Breast epithelium (tissue), 4 donors: ENCODE results near the gene AVPI1. TPM values are rescaled to one million over a fixed set of nuclear protein-coding genes. Genes with fewer than 3 reads are reported as not detected.
A peak's percentile ranks its signal among the peaks of the same experiment; 100 is the strongest.

Experiments used
- DNase-seq, 2 donors: peaks; one replicate each; pipeline ENCODE4 v3.0.0-alpha.2; 2019; ENCODE audit warnings: low spot score in 2 of 2
- H3K27ac ChIP-seq, 2 donors: fragments of 200-600 bp; sonication (generic) in 1 of 2; one replicate each; pipeline ENCODE4 v1.5.1; 2016 to 2019; ENCODE audit warnings: mild to moderate bottlenecking in 1 of 2
- H3K27me3 ChIP-seq, 2 donors: fragments of 200-600 bp; sonication (generic) in 1 of 2; one replicate each; pipeline versions ENCODE4 v1.5.1 to v1.6.0; 2017 to 2019; ENCODE audit warnings: control low read depth in 1 of 2, mild to moderate bottlenecking in 1 of 2
- H3K36me3 ChIP-seq: fragments of 200-600 bp; one replicate; pipeline ENCODE4 v1.5.1; 2019
- H3K4me1 ChIP-seq, 2 donors: fragments of 200-600 bp; sonication (generic); one replicate each; pipeline ENCODE4 v1.5.1; 2016 to 2019; ENCODE audit warnings: control low read depth in 1 of 2
- H3K4me3 ChIP-seq, 3 donors: fragments of 200-600 bp; sonication (generic); 1 replicate in 2 of 3; 2 replicates in 1 of 3; pipeline ENCODE4 v1.5.1; 2016 to 2019; ENCODE audit warnings: mild to moderate bottlenecking in 3 of 3, moderate library complexity in 2 of 3
- H3K9me3 ChIP-seq, 2 donors: fragments of 200-600 bp; sonication (generic) in 1 of 2; one replicate each; pipeline ENCODE4 v1.5.1; 2016 to 2019; ENCODE audit warnings: control low read depth in 1 of 2
- POLR2A ChIP-seq: fragments of 450-650 bp; IDR thresholded peaks from one replicate; pipeline ENCODE4 v1.6.1; 2016; ENCODE audit warnings: antibody characterized with exemption, mild to moderate bottlenecking, moderate library complexity
- POLR2AphosphoS5 ChIP-seq, 3 donors: sonication (generic); formaldehyde crosslinking; IDR thresholded peaks; one replicate each; pipeline ENCODE4 v1.6.1; 2017; ENCODE audit warnings: antibody characterized with exemption in 3 of 3
- intact Hi-C: fragments of 100-400 bp; cut with DNase I; formaldehyde crosslinking; loops from one replicate; pipeline ENCODE4 v1.15.1; 2023; ENCODE audit warnings: low total_unique reads
- total RNA-seq, 3 donors: library from RNA; depleted of rRNA; stranded (reverse); fragments of >200 nt; gene quantifications; one replicate each; pipeline ENCODE4 v1.1.0, GENCODE V29; 2016
- TF ChIP-seq, protein P1 (sequence below), 3 donors: fragments of 450-650 bp; IDR thresholded peaks; one replicate each; pipeline ENCODE4 v1.5.1; 2016 to 2017; ENCODE audit warnings: antibody characterized with exemption in 3 of 3, mild to moderate bottlenecking in 3 of 3, moderate library complexity in 3 of 3

AVPI1 gene
- total RNA-seq, 3 donors from 2014 or later, result 23.9 to 42.4 (median 39.0) TPM

DNA sequence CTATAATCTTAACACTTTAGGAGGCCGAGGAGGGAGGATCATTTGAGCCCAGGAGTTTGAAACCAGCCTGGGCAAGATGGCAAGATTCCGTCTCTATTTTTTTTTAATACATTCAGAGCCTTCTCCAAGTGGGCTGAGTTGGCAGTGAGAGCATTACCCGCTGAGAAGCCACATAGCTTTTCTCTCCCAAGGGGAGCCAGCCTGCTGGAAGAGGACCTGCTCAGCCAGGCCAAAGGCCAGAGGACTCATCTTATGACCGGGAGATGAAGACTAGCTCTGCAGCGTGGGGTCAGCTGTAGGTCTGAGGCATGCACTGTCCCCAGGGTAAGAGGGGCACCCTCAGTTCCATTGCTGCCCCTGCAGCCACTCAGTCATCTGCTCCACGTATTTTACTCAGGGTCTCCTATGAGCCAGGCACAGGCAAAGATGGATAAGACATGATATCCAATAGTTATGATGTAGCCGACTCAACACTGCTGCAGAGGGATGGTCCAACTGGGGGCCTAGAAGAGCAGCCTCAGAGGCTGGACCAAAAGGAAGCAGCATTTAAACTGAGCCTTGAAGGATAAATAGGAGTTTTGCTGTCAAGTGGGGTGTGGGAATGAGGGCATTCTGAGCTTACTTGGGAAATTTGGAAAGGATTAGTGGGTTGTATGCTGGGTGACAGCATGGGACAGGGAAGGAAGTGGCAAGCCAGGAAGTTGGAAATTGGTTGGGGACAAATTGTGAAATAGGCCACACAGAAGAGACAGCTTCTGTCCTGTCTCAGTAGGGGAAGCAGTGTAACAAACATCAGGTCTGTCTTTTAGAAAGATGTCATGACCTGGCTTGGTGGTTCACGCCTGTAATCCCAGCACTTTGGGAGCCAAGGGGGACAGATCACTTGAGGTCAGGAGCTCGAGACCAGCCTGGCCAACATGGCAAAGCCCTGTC lies 24.9 kb upstream of the AVPI1 start:
- Histone ChIP-seq H3K4me3 (no peak overlapping the region), H3K36me3 (no peaks in the 10 kb centered on the region), H3K9me3 (no peaks in the 10 kb centered on the region), H3K27ac (peak overlapping the region; percentile 92 to 93), H3K27me3 (no peaks in the 10 kb centered on the region), H3K4me1 (peaks cover 0 to 5% of the 10 kb centered on the region in 2 donors)
- DNase-seq, result no peak
- TF ChIP-seq POLR2A (no peak), POLR2AphosphoS5 (IDR thresholded peaks at IDR 0.05) (no peak)
- TF ChIP-seq, protein P1, sequence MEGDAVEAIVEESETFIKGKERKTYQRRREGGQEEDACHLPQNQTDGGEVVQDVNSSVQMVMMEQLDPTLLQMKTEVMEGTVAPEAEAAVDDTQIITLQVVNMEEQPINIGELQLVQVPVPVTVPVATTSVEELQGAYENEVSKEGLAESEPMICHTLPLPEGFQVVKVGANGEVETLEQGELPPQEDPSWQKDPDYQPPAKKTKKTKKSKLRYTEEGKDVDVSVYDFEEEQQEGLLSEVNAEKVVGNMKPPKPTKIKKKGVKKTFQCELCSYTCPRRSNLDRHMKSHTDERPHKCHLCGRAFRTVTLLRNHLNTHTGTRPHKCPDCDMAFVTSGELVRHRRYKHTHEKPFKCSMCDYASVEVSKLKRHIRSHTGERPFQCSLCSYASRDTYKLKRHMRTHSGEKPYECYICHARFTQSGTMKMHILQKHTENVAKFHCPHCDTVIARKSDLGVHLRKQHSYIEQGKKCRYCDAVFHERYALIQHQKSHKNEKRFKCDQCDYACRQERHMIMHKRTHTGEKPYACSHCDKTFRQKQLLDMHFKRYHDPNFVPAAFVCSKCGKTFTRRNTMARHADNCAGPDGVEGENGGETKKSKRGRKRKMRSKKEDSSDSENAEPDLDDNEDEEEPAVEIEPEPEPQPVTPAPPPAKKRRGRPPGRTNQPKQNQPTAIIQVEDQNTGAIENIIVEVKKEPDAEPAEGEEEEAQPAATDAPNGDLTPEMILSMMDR (IDR thresholded peaks at IDR 0.05), result no peak
- intact Hi-C loops, result loop anchor here (10.0 kb wide), 1 partner anchor 1543 kb away; no protein-coding TSS in a partner anchor

DNA sequence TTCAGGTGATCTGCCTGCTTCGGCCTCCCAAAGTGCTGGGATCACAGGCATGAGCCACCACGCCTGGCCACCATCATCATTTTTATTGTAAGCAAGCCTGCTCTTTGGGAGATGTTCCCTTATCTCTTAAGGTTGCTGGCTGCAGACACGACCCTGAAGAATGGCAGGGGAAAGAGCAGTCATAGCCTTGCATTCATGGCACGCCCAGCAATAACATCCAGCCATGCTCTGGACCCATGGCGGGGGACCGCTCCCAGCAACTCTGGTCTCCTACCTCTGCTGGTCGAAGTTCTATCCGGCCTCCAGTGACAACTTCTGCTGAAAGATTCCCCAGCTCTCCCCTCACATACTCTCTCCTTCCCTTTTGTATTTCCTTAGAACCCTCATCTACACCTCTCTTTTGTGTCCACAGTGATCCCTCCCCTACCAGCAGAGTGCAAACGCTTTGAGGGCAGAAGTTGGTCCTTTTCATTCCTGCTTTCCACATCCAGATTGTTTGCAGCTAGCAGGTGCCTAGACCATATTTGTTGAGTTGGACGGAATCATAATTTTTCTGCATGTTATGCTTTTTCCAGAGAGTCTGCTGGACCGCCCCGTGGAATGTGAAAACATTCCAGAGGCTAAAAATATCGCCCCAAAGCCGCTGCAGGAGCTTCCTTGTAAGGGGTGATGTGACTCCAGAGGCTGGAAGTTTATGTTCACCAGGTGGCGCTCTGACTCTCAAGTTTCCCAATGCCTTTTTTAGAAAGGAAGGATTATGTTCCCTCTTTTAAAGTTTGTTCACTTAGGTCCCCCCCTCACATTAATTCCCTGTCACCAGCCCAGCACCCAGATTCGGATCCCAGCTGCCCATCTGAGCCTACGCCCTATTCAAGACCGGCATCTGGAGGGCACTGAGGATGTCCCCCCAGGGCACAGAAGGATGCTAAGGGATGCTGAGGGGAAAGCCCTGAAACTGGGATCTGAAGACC lies 22.2 kb upstream of the AVPI1 start:
- Histone ChIP-seq H3K27me3 (no peaks in the 10 kb centered on the region), H3K27ac (peak overlapping the region; percentile 29 to 58), H3K4me1 (no peaks in the 10 kb centered on the region), H3K9me3 (no peaks in the 10 kb centered on the region), H3K36me3 (no peaks in the 10 kb centered on the region), H3K4me3 (no peak overlapping the region)
- peak; percentile 66 to 86 for DNase-seq
- TF ChIP-seq POLR2AphosphoS5 (IDR thresholded peaks at IDR 0.05), result peak in 1 of 3 donors; percentile 21
- TF ChIP-seq POLR2A, result no peak
- TF ChIP-seq, protein P1 (IDR thresholded peaks at IDR 0.05), result peak in 2 of 3 donors; percentile 65 to 67
- intact Hi-C loops, result no loop called here

DNA sequence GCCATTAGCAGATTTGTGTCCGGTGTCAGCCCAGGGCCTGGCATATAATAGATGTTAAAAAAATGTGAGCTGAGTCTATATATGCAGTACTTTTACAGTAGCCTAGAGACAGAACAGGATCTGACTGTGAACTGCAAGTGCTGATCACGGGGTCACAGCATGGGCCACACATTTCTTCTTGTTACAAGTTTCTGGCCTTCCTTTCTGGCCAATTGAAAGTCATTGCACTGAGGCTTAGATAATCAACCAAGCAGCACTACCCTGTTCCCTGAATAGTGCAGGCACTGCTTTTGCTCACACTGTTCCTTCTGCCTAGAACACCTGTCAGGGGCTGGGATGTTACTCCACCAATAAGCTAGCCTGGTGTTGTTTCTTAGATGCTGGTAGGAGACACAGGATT lies 21.1 kb upstream of the AVPI1 start:
- H3K9me3 ChIP-seq, result no peaks in the 10 kb centered on the region
- intact Hi-C loops, result no loop called here
- no peaks in the 10 kb centered on the region for H3K36me3 ChIP-seq
- TF ChIP-seq POLR2A (no peak), POLR2AphosphoS5 (IDR thresholded peaks at IDR 0.05) (no peak)
- TF ChIP-seq, protein P1 (IDR thresholded peaks at IDR 0.05), result no peak
- DNase-seq, result no peak
- H3K4me1 ChIP-seq, result no peaks in the 10 kb centered on the region
- H3K27ac ChIP-seq, result no peak overlapping the region
- no peak overlapping the region for H3K4me3 ChIP-seq
- no peaks in the 10 kb centered on the region for H3K27me3 ChIP-seq

DNA sequence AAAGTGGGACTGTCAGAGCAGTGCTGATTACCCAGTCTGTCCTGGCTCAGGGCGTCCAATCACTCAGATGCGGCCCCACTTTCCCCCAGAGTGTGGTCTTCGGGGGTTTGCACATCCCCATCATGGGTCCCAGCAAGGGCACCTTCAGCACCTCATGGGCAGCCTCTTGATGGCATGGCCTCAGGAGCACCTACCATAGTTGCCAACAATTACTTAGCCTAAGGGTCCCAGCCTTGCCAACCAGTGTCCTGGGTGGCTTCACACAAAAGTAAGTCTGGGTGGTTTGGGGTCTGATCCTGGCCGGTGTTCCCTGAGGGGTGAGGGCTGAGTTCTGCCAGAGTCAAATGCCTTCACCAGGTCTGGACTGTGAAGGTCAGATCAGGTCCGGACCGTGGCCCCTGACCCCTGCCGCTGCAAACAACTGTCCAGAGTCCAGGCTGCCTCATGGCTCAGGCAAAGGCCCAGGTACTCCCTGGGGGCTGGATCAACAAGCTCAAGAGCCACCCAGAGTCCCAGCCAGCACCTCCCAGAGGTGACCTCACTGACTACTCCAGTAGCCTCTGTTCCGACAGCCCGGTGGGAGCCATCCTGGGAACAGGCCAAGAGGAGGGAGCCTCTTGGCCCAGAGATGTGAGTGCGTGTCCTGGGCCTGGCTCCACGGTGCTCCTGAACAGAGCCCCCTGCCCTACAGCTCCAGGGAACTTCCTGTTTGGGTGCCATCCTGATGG lies 20.3 kb upstream of the AVPI1 start:
- intact Hi-C loops, result no loop called here
- H3K27me3 ChIP-seq, result no peaks in the 10 kb centered on the region
- H3K9me3 ChIP-seq, result no peaks in the 10 kb centered on the region
- no peak for DNase-seq
- TF ChIP-seq, protein P1 (IDR thresholded peaks at IDR 0.05), result no peak
- TF ChIP-seq POLR2AphosphoS5 (IDR thresholded peaks at IDR 0.05) (no peak), POLR2A (no peak)
- no peak overlapping the region for H3K4me3 ChIP-seq
- H3K4me1 ChIP-seq, result no peaks in the 10 kb centered on the region
- H3K36me3 ChIP-seq, result no peaks in the 10 kb centered on the region
- H3K27ac ChIP-seq, result no peak overlapping the region
